Glomerular visceral epithelial cell (primary cell): ENCODE measurements around the gene YWHAQ.
"Not testable (repeated sequence)": the region's sequence is repeated elsewhere in the genome, so short reads cannot be mapped to it uniquely, and the experiment has no call there.

Experiments
- DNase-seq: peaks from one replicate; pipeline ENCODE4 v3.0.0-alpha.2; 2016; ENCODE audit errors: extremely low spot score

Gene YWHAQ

DNA sequence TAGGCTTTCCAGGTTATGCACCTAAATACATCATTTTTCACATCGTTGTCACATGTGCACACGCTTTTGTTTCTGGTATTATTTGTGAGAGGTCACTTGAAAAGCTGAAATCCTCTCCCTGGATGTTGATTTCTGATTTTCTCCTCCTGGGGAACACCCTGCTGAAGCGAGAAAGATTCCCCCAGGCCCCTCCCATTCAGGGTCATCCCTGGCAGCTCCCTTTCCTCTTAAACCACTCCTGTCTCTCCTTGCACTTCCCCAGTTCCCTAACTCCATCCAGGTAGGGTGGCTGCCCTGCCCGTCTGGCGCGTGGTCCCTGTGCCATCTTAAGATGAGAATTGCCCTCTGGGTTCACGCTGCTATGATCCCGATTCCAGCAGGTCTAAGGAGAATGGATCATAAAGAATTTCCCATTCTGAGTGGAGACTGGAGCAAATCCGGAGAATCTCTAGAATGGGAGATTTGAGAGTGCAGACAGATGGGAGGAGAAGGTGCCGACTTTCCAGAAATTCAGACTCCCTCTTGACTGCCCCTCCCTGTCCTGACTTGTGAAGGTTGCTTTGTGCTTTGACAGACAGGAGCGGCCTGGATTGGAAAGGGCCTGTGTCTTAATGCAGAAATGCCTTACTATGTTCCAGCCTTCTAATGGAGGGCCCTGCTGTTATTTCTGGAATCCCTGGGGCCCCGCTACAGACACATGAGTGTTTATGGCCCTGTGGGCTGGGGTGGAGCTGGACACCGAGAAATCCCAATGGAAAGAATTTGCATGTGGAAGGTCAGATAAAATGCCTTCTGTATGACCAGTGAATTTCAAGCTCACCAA lies 1.3 kb upstream of the YWHAQ start:
- DNase-seq, result no peak

DNA sequence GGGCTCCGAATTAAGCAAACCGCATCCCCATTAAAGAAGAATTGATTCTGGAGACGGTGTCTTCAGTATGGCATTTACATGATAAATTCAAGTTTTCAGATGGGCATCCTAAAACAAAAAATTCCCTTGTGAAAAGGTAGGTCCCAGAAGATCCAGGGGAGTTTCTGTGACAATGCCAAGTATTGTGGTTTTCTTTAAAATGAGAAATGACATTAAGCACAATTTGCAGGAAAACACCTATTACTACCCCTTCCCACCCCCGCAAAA lies 689 bp upstream of the YWHAQ start:
- no peak for DNase-seq

DNA sequence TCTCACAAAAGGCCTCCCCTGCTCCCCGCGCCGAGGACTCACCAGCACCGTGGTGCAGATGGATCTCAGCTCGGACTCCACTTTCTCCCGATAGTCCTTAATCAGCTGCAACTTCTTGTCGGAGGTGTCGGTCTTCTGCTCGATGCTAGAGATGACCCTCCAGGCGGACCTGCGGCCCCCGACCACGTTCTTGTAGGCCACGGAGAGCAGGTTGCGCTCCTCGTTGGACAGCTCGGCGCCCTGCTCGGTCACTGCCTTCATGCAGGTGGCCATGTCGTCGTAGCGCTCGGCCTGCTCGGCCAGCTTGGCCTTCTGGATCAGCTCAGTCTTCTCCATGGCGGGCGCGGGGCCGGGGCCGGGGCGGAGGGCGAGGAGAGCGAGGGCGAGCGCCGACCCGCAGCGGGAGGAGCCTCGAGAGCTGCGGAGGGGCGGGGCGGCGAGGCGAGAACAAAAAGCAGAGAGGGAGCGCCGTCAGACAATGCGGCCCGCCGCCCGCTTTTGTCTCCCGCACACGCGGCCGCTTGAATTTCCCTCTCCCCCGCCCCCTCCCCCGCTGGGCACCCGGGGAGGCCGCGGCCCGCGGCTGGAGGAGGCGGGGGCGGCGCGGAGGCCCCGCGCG lies 571 bp downstream of the YWHAQ start:
- DNase-seq, result peak; percentile 73

DNA sequence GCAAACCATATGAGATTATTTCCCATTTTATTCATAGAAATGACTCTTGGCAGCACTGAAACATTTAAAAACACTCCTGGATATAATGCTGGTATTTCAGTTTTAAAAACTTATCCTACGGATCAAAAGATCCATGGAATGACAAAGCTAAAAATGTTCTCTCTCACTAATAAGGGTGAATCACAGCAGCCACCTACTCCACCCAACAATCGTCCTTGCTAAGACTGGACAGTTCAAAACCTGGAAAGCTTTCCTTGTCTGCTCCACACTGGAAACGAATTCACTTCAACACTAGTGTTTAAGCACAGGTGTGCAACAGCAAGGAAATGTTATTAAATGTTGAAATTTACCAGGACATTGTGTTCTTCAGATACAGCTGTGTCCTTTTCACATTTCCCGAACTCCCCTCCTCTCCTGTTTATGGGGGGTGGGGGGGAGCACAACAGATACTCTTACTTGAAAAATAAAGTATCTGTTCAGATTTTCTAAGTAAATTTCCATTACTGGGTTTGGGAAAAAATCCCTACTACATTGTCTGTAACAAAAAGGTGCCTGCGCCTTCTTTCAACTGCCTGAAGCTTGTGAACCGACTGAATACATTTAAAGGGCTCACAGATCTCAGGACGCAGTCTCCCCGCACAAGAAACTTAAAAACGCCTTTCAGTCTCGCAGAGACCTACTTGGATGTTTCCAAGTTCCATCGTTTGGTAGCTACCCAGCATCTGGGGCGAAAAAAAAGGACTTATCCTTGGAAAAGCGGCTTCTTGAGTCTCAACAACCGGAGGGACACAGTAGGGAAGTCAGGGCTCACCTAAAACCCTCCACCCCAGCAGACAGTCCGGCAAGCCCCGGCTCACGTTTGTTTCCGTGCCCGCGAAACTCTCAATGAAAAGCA lies 1.3 kb downstream of the YWHAQ start:
- DNase-seq, result peak; percentile 36

DNA sequence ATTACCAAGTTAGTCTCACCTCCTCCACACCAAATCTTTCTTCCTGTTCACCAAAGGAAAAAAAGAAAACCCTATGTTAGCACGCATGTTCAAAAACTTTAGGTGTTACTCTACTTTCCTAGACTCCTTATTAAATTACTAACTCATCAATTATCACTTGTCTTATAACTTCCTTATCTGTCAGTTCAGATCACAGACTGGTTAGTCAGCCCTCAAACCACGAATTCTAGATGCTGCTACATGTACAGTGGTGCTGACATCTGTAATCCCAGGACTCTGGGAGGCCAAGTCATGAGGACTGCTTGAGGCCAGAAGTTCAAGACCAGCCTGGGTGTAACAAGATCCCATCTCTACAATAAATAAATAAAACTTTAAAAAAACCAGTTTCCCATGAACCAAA lies 3.5 kb downstream of the YWHAQ start:
- no peak for DNase-seq

DNA sequence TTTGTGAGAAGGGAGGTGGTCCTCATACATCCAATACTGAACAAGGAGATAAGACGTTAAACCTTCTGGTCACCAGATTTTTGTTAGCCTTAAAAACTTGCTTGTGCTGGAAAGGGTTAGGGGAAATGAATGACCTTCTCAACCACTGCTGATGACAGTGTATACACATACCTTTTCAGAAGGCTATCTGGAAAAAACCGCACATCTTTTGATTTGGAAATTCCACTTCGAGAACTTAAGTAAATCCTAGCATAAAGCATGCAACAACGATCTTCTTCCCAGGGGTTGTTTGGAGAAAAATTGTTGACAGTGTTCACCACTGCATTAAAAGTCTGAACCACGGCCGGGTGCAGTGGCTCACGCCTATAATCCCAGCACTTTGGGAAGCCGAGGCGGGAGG lies 7.6 kb downstream of the YWHAQ start:
- no peak for DNase-seq

DNA sequence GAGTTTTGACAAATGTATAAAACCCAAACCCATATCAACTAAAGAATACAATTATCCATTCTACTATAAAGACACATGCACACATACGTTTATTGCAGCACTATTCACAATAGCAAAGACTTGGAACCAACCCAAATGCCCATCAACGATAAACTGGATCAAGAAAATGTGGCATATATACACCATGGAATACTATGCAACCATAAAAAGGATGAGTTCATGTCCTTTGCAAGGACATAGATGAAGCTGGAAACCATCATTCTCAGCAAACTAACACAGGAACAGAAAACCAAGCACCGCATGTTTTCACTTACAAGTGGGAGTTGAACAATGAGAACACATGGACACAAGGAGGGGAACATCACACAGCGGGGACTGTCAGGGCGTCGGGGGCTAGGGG lies 9.1 kb downstream of the YWHAQ start:
- DNase-seq, result not testable (repeated sequence)

DNA sequence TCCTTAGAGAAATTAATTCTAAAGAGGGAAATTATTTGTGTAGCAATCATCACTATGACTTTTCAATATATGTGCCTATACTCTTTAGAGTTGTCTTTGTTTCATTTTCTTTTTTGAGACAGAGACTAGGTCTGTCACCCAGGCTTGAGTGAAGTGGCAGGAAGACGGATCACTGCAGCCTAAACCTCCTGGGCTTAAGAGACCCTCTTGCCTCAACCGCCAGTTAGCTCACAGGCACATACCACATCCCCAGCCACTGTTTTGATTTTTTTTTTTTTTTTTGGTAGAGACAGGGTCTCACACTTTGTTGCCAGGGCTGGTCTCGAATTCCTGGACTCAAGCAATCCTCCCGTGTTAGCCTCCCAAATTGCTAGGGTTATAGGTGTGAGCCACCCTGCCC lies 12.4 kb downstream of the YWHAQ start:
- no peak for DNase-seq

DNA sequence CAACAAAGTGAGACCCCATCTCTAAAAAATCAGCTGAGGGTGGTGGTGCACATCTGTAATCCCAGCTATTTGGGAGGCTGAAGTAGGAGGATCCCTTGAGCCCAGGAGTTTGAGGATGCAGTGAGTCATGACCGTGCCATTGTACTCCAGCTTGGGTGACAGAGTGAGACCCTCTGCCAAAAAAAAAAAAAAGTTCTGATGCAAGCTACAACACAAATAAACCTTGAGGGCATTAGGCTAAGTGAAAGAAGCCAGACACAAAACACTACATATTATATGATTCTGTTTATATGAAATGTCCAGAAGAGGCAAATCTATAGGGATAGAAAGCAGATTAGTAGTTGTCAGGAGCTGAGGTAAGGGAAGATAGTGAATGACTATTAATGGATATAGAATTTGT lies 13.0 kb downstream of the YWHAQ start:
- DNase-seq, result no peak

DNA sequence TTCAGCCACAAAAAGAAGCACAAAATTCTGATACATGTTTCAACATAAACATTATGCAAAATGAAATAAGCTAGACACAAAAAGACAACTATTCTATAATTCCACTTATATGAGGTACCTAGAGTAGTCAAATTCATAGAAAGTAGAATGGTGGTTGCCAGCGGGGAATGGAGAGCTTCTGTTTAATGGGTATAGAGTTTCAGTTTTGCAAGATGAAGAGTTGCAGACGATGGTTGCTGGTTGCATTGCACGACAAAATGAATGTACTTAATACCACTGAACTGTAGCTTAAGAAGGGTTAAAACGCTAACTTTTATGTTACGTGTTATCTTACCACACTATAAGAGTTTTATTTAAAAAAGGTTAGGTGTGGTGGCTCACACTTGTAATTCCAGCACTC lies 13.5 kb downstream of the YWHAQ start:
- DNase-seq, result no peak

DNA sequence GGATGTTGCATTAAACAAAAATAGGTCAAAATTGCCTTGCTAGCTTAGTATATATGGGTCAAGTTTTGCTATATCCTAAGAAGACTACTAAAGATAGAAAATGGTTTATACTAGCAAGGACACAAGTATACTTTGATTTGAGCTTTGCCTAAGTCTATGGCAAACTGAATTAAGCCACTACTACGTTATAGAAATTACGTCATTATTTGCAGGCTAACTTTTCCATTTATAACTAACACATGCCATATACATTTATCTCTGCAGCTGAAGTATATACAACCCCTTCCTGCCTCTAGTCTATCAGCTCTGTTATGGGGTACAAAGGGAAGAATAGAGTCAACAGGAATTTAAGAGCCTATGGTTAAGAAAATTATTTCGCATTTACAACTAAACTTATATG lies 16.2 kb downstream of the YWHAQ start:
- no peak for DNase-seq

DNA sequence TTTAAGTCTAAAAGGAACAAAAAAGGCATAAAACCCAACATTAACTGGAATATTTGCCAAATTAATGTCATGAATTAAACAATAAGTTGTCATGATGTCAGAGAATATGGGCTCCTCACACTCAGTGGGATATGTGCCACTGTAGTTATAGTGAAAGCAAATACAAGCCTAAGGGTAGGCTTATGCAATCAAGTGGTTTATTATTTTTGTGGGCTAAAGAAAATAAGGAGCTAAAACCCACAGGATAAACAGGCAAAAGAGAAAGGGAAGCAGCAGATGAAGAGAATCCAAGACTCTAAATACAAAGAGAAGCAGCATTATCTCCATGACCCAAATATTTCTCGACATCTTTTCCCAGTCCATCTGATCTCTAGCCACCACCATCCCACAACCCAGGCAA lies 17.5 kb downstream of the YWHAQ start:
- DNase-seq, result peak; percentile 37

DNA sequence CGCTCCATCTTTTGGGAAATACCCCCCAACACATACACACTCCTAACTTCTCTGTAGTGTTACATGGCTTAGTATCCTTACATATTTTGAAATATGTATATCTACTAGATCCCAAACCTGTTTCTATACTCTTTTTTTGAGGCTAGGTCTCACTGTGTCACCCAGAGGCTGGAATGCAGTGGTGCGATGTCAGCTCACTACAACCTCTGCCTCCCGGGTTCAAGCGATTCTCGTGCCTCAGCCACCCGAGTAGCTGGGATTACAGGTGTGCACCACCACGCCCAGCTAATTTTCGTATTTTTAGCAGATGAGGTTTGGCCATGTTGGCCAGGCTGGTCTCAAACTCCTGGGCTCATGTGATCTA lies 19.3 kb downstream of the YWHAQ start:
- not testable (repeated sequence) for DNase-seq

DNA sequence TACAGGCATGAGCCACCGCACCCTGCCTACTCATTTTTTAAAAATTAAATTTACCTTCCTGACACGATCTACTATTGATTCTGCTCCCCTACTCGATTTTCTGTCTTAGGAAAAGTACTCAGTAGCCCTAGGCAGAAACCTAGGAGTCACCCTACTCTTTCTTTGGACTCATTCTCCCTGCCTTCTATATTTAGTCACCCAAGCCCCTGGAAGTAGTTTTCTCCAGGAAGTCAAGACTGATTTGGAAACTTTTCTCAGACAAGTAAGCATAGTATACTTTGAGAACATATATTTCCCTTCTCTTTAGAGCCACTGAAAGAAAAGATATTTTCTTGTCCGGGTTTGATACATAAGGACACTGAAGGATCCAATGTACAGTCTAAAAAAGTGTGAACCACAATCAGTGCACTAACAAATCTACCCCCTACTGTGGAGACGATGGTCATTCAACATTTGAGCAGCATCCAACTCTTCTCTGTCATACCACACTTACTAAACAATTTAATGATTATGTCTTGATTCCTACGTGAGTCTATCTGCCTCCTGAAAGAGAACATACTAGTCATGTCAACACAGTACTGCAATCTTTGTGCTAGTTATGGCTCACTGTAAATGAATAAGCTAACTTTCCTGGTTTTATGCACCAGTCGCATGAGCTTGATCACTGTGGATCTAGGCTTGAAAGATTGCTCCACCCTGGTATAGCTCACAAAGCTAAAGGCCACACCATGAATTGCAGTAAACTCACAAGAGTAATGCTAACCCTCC lies 19.8 kb downstream of the YWHAQ start:
- no peak for DNase-seq

DNA sequence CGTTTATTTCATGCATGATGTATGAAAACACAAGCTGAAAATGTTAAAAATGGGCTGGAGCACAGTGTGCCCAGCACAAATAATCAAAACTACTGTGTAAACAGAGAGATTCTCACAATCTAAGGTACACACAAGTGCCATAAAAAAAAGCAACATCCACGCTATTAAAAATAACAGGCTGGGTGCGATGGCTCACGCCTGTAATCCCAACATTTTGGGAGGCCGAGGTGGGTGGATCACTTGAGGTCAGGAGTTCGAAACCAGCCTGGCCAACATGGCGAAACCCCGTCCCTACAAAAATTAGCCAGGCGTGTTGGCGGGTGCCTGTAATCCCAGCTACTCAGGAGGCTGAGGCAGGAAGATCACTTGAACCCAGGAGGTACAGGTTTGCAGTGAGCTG lies 22.3 kb downstream of the YWHAQ start:
- not testable (repeated sequence) for DNase-seq

DNA sequence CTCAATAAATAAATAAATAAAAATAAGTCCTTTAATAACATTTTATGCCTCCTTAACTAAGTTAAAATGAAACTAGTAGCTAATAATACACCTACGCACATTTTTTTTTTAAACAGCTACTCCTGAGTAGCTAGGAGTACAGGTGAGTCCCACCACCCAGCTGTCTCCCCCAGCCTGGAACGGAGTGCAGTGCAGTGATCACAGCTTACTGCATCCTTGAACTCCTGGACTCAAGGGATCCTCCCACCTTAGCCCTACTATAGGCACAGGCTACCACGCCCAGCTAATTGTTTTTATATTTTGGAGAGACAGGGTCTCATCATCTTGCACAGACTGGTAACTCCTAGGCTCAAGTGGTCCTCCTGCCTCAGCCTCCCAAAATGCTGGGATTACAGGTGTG lies 28.4 kb downstream of the YWHAQ start:
- no peak for DNase-seq

DNA sequence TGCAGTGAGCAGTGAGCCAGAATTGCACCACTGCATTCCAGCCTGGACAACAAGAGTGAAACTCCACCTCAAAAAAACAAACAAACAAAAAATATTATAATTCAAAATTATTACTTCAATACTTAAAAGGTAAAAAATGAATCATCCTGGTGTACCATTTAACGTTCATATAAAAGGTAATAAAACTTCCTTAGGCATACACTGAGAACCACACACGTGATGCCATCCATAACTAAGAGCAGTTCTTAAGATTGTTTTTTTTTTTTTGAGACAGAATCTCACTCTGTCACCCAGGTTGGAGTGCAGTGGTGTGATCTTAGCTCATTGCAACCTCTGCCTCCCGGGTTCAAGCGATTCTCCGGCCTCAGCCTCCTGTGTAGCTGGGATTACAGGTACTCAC lies 29.4 kb downstream of the YWHAQ start:
- no peak for DNase-seq

DNA sequence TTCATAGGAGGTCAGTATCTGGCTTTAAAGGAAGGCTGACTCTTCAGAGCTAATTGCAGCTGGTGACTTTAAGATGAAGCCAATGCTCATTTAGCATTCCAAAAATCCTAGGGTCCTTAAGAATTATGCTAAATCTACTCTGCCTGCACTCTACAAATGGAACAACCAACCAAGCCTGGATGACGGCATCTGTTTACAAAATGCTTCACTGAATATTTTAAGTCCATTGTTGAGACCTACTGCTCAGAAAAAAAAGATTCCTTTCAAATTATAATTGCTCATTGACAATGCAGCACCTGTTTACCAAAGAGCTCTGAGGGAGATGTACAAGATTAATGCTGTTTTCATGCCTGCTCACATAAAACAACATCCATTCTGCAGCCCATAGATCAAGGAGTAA lies 31.4 kb downstream of the YWHAQ start:
- DNase-seq, result no peak

DNA sequence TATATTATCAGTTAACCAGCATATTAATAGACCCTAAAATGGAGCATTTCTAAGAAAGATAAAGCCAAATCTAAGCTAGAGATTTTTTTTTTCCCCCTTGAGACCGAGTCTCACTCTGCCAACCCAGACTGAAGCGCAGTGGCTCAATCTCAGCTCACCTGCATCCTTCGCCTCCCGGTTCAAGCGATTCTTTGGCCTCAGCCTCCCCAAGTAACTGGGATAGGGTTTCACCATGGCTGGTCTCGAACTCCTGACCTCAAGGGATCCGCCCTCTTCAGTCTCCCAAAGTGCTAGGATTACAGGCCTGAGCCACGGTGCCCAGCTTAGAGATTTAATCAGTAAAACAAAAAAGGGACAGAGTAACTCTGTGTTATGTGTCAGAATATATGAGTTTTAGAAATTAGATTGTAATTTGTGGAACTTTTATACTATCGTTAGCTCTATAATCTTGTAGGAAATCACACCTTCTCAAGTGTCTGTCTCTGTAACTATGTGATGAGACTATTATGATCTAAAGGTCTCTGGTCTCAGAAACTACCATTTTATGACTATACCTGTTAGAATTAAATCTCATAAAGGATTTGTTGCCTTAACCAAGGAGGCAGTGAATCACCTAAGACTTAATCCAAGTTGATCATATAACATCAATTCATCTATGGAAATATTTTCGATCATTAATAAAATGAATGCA lies 34.0 kb downstream of the YWHAQ start:
- no peak for DNase-seq

DNA sequence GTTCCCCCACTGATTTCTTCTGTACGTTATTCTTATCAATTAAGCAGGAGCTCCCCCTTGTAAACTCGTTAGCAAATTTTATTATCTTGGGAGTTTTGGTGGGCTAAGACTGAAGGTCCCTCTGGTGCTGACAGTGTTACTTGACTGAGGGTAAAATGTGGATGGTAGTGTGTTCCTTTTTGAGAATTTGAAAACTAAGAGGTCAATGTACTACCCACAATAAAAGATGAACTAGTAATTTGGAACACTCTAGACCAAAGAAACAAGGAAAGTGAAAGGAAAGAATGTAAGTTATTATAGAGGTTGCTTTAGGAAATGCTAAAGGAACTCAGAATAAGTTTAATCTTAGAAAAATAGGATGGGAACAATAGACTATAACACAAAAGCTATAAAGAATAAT lies 35.1 kb downstream of the YWHAQ start:
- DNase-seq, result no peak

DNA sequence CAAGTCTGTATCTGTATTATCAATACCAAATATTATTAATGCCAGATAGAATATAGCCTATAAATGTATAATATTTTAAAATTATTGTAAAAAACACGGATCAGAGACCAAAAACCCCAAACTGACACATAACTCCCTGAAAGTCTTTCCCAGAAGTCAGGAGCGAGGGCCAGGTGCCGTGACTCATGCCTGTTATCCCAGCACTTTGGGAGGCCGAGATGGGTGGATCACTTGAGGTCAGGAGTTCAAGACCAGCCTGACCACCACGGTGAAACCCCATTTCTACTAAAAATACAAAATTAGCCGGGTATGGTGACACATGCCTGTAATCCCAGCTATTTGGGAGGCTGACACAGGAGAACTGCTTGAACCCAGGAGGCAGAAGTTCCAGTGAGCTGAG lies 35.5 kb downstream of the YWHAQ start:
- peak; percentile 53 for DNase-seq
